Skeletal muscle satellite cell (primary cell): ENCODE results near the gene DYTN.

Source experiments
- H3K27me3 ChIP-seq: 2 replicates; pipeline ENCODE4 v1.7.0; 2013; ENCODE audit warnings: low read length; ENCODE audit not compliant: control insufficient read depth, insufficient read depth
- H3K36me3 ChIP-seq: 2 replicates; pipeline ENCODE4 v1.7.0; 2013; ENCODE audit warnings: mild to moderate bottlenecking, control low read depth, low read length; ENCODE audit not compliant: insufficient read depth
- H3K4me1 ChIP-seq: 2 replicates; pipeline ENCODE4 v1.7.0; 2013; ENCODE audit warnings: low read length; ENCODE audit not compliant: control insufficient read depth, insufficient read depth
- H3K4me2 ChIP-seq: 2 replicates; pipeline ENCODE4 v1.7.0; 2013; ENCODE audit warnings: mild to moderate bottlenecking, low read length
- H3K4me3 ChIP-seq: 2 replicates; pipeline ENCODE4 v1.7.0; 2013; ENCODE audit warnings: low read length
- H3K9ac ChIP-seq: 2 replicates; pipeline ENCODE4 v1.7.0; 2013; ENCODE audit warnings: mild to moderate bottlenecking, low read depth, low read length, moderate library complexity
- H3K9me3 ChIP-seq: replicated peaks from 2 replicates; pipeline ENCODE4 v1.7.0; 2013; ENCODE audit warnings: mild to moderate bottlenecking, control low read depth, low read length

Gene DYTN

DNA sequence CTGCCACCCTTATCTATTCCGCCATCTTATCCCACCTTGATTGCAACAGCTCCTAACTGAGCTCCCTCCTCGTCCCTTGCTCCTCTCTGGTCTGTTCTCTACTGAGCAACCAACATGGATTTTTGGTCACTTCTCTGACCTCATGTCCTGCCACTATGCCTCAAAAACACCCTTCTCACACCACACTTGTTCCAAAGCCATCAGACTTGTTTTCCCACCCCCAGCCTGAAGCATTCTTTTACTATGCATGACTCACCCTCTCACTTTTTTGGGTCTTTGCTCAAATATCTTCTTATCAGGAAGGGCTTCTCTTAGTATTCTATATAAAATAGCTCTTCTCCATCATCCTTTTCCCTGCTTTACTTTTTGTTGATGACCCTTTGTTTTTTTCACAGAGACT is 78.6 kb downstream of the DYTN start:
- Histone ChIP-seq H3K27me3 (peaks cover 23% of the 10 kb centered on the region), H3K36me3 (no peaks in the 10 kb centered on the region), H3K4me3 (no peak overlapping the region)

DNA sequence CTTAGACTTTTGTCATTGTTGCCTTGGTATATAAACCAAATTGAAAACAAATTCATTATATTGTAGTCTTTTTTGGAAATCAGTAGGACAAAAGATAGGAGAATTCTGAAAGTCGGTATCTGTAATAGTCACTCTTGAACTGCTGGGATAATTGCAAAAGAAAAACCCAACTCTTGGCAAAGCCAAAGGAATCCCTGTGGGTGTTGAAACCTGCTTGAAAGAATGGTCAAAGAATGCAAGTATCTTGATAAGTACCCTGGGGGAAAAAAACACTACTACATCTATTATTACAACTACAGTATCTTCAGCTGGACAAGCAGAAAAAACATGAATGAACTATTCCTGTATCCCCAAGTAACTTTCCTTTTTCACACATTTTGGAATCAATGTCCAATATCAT is 83.2 kb downstream of the DYTN start:
- Histone ChIP-seq H3K4me2 (no peak overlapping the region), H3K4me1 (no peaks in the 10 kb centered on the region), H3K4me3 (no peak overlapping the region), H3K36me3 (no peaks in the 10 kb centered on the region), H3K9ac (no peak overlapping the region), H3K9me3 (no peaks in the 10 kb centered on the region), H3K27me3 (peaks cover 19% of the 10 kb centered on the region)

More for the DNA sequence above, 78.6 kb downstream of the DYTN start:
- Histone ChIP-seq H3K4me1 (no peaks in the 10 kb centered on the region), H3K9ac (no peak overlapping the region), H3K4me2 (no peak overlapping the region), H3K9me3 (no peaks in the 10 kb centered on the region)

- H3K4me2 ChIP-seq: no peak overlapping the region
- no peaks in the 10 kb centered on the region for H3K9me3 ChIP-seq
- no peaks in the 10 kb centered on the region for H3K36me3 ChIP-seq
- no peak overlapping the region for H3K4me3 ChIP-seq
- no peaks in the 10 kb centered on the region for H3K4me1 ChIP-seq
- peaks cover 30% of the 10 kb centered on the region for H3K27me3 ChIP-seq
- H3K9ac ChIP-seq: no peak overlapping the region
Measured at GRCh38 chr2:206631340-206631739, 86.9 kb downstream of the DYTN start.

DNA sequence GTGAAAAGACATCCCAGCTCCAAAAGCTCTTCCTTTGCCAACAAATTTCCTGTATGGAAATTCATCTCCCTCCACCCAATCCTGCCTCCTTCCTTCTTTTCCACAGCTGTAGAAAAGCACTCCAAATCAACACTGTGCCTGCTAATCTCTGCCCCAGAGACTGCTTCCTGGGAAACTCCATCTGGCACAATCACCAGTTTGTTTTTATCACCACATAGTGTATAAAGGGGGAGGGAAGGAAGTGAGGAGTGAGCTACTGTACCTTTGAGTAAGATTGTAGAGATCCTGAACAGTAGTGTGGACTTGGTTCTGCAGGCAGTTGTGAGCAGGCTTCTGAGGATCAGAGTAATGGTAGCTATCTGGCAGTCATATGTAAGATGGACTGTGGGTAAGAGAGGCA is 90.6 kb downstream of the DYTN start:
- Histone ChIP-seq H3K9ac (no peak overlapping the region), H3K36me3 (no peaks in the 10 kb centered on the region), H3K4me2 (no peak overlapping the region), H3K27me3 (peaks cover 15% of the 10 kb centered on the region), H3K9me3 (no peaks in the 10 kb centered on the region), H3K4me1 (no peaks in the 10 kb centered on the region), H3K4me3 (no peak overlapping the region)

DNA sequence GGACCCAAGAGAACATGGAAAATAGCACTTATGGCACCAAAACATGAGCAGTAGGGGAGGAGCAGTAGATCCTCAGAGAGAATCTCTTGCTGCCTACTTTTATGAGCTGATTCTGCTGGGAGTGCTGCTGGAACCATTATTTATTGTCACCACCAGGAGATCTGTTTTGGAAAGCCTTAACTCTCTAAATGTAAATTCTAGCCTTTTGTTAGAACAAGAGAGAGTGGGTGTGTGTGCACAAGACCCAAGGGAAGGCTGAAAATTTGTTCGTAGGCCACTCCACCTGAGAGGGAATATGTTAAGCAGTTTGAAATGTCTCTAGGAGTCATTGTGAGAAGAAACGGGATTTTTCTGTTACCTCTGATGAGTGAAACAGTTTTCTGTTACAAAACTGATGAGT is 92.1 kb downstream of the DYTN start:
- Histone ChIP-seq H3K27me3 (peaks cover 15% of the 10 kb centered on the region), H3K4me3 (no peak overlapping the region), H3K9ac (no peak overlapping the region), H3K4me1 (no peaks in the 10 kb centered on the region), H3K4me2 (no peak overlapping the region), H3K36me3 (no peaks in the 10 kb centered on the region), H3K9me3 (no peaks in the 10 kb centered on the region)

DNA sequence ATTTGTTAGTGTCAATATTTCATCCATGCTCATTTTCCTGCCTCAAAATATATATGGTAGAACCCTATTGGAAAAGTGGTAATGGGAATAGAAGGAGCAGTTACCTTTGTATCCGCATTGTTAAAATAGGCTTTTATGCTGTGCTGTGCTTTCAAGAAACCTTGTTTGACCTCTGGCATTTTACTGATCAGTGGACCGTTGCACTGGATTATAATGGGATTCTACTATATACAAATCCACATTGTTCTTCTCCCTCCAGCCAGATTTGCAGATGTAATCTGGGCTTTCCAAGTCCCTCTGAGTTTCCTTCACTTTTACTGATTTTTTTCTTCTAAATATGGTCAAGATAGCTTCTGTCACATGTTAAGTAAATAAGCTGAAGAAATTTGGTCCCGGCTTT is 99.2 kb downstream of the DYTN start:
- H3K36me3 ChIP-seq: no peaks in the 10 kb centered on the region
- H3K9ac ChIP-seq: no peak overlapping the region
- no peaks in the 10 kb centered on the region for H3K9me3 ChIP-seq
- H3K27me3 ChIP-seq: no peaks in the 10 kb centered on the region
- peaks cover 7% of the 10 kb centered on the region for H3K4me1 ChIP-seq
- H3K4me2 ChIP-seq: no peak overlapping the region
- H3K4me3 ChIP-seq: no peak overlapping the region

- no peaks in the 10 kb centered on the region for H3K9me3 ChIP-seq
- H3K9ac ChIP-seq: no peak overlapping the region
- H3K4me1 ChIP-seq: peaks cover 15% of the 10 kb centered on the region
- no peaks in the 10 kb centered on the region for H3K27me3 ChIP-seq
- H3K4me2 ChIP-seq: no peak overlapping the region
- H3K36me3 ChIP-seq: peaks cover 7% of the 10 kb centered on the region
- no peak overlapping the region for H3K4me3 ChIP-seq
Measured at GRCh38 chr2:206616151-206616550, 102.0 kb downstream of the DYTN start.

GRCh38 chr2:206615417-206616089 is 102.6 kb downstream of the DYTN start:
- H3K27me3 ChIP-seq: no peaks in the 10 kb centered on the region
- H3K9me3 ChIP-seq: no peaks in the 10 kb centered on the region
- H3K4me3 ChIP-seq: no peak overlapping the region
- no peak overlapping the region for H3K4me2 ChIP-seq
- H3K4me1 ChIP-seq: peaks cover 15% of the 10 kb centered on the region
- no peak overlapping the region for H3K9ac ChIP-seq
- H3K36me3 ChIP-seq: peaks cover 7% of the 10 kb centered on the region

DNA sequence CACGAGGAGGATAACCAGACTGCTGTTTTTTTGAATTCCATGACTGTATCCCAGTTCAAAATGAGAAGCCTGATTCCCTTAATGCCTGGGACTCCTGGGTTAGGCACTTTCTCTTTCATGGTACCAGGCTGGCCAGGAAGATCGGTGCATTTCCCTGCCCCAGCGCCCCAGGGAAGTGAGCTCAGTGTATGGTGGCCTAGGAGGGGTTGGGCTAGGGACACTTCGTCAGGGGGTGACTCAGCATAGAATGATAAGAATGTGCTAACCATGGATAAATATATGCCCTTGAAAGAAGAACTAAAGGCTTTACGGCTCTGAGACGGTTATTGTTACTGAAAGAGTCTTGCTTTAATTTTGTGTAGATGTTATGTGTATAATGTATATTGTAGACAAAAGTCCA is 103.4 kb downstream of the DYTN start:
- Histone ChIP-seq H3K4me1 (peaks cover 15% of the 10 kb centered on the region), H3K27me3 (no peaks in the 10 kb centered on the region), H3K9ac (no peak overlapping the region), H3K9me3 (no peaks in the 10 kb centered on the region), H3K4me3 (no peak overlapping the region), H3K4me2 (no peak overlapping the region), H3K36me3 (peaks cover 7% of the 10 kb centered on the region)

DNA sequence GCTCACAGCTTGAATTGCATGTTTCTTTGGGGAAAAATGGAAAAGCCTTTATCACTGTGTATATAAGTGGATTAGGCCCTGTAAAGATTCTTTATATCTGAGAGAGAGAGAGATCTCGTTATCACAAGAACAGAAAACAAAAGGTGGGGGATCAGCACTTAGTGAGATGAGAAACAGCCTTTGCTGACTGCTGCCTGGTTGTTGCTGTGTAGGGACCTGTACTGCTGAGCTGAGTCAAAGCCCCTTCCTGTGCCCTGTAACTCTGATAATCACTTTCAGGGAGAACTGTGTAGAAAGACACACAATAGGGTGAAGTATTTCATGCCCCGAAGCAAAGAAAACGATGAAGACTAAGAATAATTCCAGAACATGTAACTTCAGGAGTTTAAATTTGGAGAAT is 106.5 kb downstream of the DYTN start:
- no peaks in the 10 kb centered on the region for H3K9me3 ChIP-seq
- H3K36me3 ChIP-seq: peaks cover 7% of the 10 kb centered on the region
- H3K4me2 ChIP-seq: no peak overlapping the region
- no peaks in the 10 kb centered on the region for H3K27me3 ChIP-seq
- peaks cover 15% of the 10 kb centered on the region for H3K4me1 ChIP-seq
- no peak overlapping the region for H3K4me3 ChIP-seq
- no peak overlapping the region for H3K9ac ChIP-seq

DNA sequence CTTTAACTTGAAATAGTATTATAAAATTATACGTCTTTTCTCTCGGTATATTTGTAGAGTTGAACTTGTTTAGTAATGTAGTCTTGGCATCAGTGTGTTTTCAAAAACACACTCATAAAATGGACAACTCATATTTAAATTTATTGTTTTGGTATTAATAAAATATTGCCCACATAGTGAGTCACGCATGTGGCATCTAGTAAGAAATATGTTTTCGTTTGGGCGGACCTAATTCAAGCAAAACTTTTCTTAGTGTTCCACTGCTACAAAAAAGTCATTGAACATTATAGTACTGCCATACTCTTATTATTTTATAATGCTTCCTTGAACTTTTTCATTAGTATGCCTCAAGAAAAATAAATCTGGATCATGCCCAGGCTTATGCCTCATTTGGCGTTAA is 107.0 kb downstream of the DYTN start:
- H3K9ac ChIP-seq: no peak overlapping the region
- H3K27me3 ChIP-seq: no peaks in the 10 kb centered on the region
- H3K4me2 ChIP-seq: no peak overlapping the region
- H3K9me3 ChIP-seq: no peaks in the 10 kb centered on the region
- peaks cover 7% of the 10 kb centered on the region for H3K36me3 ChIP-seq
- H3K4me1 ChIP-seq: peaks cover 15% of the 10 kb centered on the region
- no peak overlapping the region for H3K4me3 ChIP-seq

GRCh38 chr2:206610451-206610850 is 107.7 kb downstream of the DYTN start:
- Histone ChIP-seq H3K4me1 (peaks cover 8% of the 10 kb centered on the region), H3K4me2 (no peak overlapping the region), H3K9me3 (no peaks in the 10 kb centered on the region), H3K36me3 (peaks cover 7% of the 10 kb centered on the region), H3K4me3 (no peak overlapping the region), H3K9ac (no peak overlapping the region), H3K27me3 (no peaks in the 10 kb centered on the region)
